ENCODE data around the gene ATAD3A. TPM values are rescaled to one million over a fixed set of nuclear protein-coding genes. Genes with fewer than 3 reads are reported as not detected.

ATAD3A gene
- total and polyA plus RNA-seq, 2 experiments from 2014 or later: 36.5 to 80.3 TPM

GRCh38 chr1:1577367-1578011, 65.5 kb downstream of the ATAD3A start:
- Histone ChIP-seq H4K20me1 (replicated peaks; ENCODE audit: insufficient read depth) (peaks cover 6% of the 10 kb centered on the region), H3K27me3 (ENCODE audit: insufficient read depth) (no peaks in the 10 kb centered on the region), H3K4me2 (no peak overlapping the region), H3K4me1 (ENCODE audit: insufficient read depth) (no peaks in the 10 kb centered on the region), H2AFZ (no peak overlapping the region), H3F3A (replicated peaks; ENCODE audit: low read depth) (peaks cover 4% of the 10 kb centered on the region; the same call in 1 of the 2 replicates), H3K27ac (ENCODE audit: low read depth) (no peak overlapping the region), H3K79me2 (replicated peaks; ENCODE audit: insufficient read depth) (peaks cover 18% of the 10 kb centered on the region), H3K36me3 (ENCODE audit: insufficient read depth) (no peaks in the 10 kb centered on the region), H3K9me2 (ENCODE audit: insufficient read depth) (0 out of 2 replicates have a peak, but pooled peaks cover 3% of the 10 kb centered on the region), H3K4me3 (no peak overlapping the region)
- Mint-ChIP-seq H3K27me3 (ENCODE audit: insufficient read depth, low read depth, poor library complexity) (peaks cover 18% of the 10 kb centered on the region), H3K36me3 (ENCODE audit: low read depth) (peaks cover 15% of the 10 kb centered on the region), H3K4me3 (no peak overlapping the region), H3K4me1 (peaks cover 3% of the 10 kb centered on the region), H3K9me3 (peaks cover 6% of the 10 kb centered on the region; the same call in 1 of the 3 replicates), H3K27ac (no peak overlapping the region)
- TF ChIP-seq ZNF331 (CRISPR knock-in tag; IDR thresholded peaks at IDR 0.05; ENCODE audit: low read depth) (no peak), POLR2AphosphoS5 (IDR thresholded peaks at IDR 0.05; ENCODE audit: low read depth) (no peak), NANOG (IDR thresholded peaks at IDR 0.05; ENCODE audit: borderline replicate concordance) (no peak), JUNB (IDR thresholded peaks at IDR 0.05; ENCODE audit: unreplicated experiment) (no peak), ZNF462 (CRISPR knock-in tag; IDR thresholded peaks at IDR 0.05) (no peak), STAT1 (IDR thresholded peaks at IDR 0.05; ENCODE audit: unreplicated experiment) (no peak), ETS1 (IDR thresholded peaks at IDR 0.05) (no peak), EZH2 (IDR thresholded peaks at IDR 0.05; ENCODE audit: low read depth, unreplicated experiment) (no peak), EZH2phosphoT487 (IDR thresholded peaks at IDR 0.05; ENCODE audit: unreplicated experiment) (no peak), CREB1 (CRISPR knock-in tag; IDR thresholded peaks at IDR 0.05; ENCODE audit: low read depth) (no peak), ZNF114 (CRISPR knock-in tag; IDR thresholded peaks at IDR 0.05) (no peak)
- TF ChIP-seq, protein P1, sequence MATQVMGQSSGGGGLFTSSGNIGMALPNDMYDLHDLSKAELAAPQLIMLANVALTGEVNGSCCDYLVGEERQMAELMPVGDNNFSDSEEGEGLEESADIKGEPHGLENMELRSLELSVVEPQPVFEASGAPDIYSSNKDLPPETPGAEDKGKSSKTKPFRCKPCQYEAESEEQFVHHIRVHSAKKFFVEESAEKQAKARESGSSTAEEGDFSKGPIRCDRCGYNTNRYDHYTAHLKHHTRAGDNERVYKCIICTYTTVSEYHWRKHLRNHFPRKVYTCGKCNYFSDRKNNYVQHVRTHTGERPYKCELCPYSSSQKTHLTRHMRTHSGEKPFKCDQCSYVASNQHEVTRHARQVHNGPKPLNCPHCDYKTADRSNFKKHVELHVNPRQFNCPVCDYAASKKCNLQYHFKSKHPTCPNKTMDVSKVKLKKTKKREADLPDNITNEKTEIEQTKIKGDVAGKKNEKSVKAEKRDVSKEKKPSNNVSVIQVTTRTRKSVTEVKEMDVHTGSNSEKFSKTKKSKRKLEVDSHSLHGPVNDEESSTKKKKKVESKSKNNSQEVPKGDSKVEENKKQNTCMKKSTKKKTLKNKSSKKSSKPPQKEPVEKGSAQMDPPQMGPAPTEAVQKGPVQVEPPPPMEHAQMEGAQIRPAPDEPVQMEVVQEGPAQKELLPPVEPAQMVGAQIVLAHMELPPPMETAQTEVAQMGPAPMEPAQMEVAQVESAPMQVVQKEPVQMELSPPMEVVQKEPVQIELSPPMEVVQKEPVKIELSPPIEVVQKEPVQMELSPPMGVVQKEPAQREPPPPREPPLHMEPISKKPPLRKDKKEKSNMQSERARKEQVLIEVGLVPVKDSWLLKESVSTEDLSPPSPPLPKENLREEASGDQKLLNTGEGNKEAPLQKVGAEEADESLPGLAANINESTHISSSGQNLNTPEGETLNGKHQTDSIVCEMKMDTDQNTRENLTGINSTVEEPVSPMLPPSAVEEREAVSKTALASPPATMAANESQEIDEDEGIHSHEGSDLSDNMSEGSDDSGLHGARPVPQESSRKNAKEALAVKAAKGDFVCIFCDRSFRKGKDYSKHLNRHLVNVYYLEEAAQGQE (IDR thresholded peaks at IDR 0.05; ENCODE audit: unreplicated experiment): no peak
- TF ChIP-seq, protein P2, sequence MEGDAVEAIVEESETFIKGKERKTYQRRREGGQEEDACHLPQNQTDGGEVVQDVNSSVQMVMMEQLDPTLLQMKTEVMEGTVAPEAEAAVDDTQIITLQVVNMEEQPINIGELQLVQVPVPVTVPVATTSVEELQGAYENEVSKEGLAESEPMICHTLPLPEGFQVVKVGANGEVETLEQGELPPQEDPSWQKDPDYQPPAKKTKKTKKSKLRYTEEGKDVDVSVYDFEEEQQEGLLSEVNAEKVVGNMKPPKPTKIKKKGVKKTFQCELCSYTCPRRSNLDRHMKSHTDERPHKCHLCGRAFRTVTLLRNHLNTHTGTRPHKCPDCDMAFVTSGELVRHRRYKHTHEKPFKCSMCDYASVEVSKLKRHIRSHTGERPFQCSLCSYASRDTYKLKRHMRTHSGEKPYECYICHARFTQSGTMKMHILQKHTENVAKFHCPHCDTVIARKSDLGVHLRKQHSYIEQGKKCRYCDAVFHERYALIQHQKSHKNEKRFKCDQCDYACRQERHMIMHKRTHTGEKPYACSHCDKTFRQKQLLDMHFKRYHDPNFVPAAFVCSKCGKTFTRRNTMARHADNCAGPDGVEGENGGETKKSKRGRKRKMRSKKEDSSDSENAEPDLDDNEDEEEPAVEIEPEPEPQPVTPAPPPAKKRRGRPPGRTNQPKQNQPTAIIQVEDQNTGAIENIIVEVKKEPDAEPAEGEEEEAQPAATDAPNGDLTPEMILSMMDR (conservative IDR thresholded peaks at IDR 0.05; ENCODE audit: low read depth in 2 of 2): no peak
- DNase-seq (ENCODE audit: low spot score) (no peak), ATAC-seq (no peak)

Measured in GM23338 (cell line).